Measurements from ENCODE around the gene AFAP1L2.
A peak's percentile ranks its signal among the peaks of the same experiment; 100 is the strongest.

- TF ChIP-seq CTCF (IDR thresholded peaks at IDR 0.05; ENCODE audit: borderline replicate concordance, extremely low read depth, low read length, poor library complexity, severe bottlenecking) (peak; percentile 31), EZH2 (IDR thresholded peaks at IDR 0.05; ENCODE audit: borderline replicate concordance, low read depth, low read length, severe bottlenecking) (no peak)
Measured at GRCh38 chr10:114437473-114438292, 33.4 kb upstream of the AFAP1L2 start.

All from DND-41 (cell line).